Neural crest cell (in vitro differentiated cells): ENCODE data around the gene SNCAIP. TPM values are rescaled to one million over a fixed set of nuclear protein-coding genes. Genes with fewer than 3 reads are reported as not detected.

Experiments used
- DNase-seq: peaks from one replicate; pipeline ENCODE4 v3.0.0; 2021; ENCODE audit warnings: low read depth, mixed read lengths, low spot score
- H3K27ac Mint-ChIP-seq: one replicate; pipeline ENCODE4 v1.8.0; 2021; ENCODE audit warnings: mild to moderate bottlenecking, mixed read lengths; ENCODE audit not compliant: unreplicated experiment
- H3K27me3 Mint-ChIP-seq: 2 replicates; pipeline ENCODE4 v1.8.0; 2021; ENCODE audit warnings: low read depth, mild to moderate bottlenecking, mixed read lengths
- H3K36me3 Mint-ChIP-seq: 2 replicates; pipeline ENCODE4 v1.8.0; 2021; ENCODE audit warnings: low read depth, mild to moderate bottlenecking, mixed read lengths
- H3K4me1 Mint-ChIP-seq: 2 replicates; pipeline ENCODE4 v1.8.0; 2021; ENCODE audit warnings: mixed read lengths
- H3K4me3 Mint-ChIP-seq: one replicate; pipeline ENCODE4 v1.8.0; 2021; ENCODE audit warnings: mild to moderate bottlenecking, mixed read lengths
- H3K9me3 Mint-ChIP-seq: 2 replicates; pipeline ENCODE4 v1.8.0; 2021; ENCODE audit warnings: mixed read lengths
- total RNA-seq: library from RNA; stranded (reverse); gene quantifications from 2 replicates; pipeline ENCODE4 v1.2.1, GENCODE V29; 2021
- TF ChIP-seq, protein P1 (sequence below): fragments of 200-600 bp; sonication (generic); conservative IDR thresholded peaks from 2 replicates; pipeline ENCODE4 v1.5.0; 2021; ENCODE audit warnings: antibody characterized with exemption, mild to moderate bottlenecking

Gene SNCAIP
- total RNA-seq, 1 donor from 2014 or later, result 10.2 TPM

DNA sequence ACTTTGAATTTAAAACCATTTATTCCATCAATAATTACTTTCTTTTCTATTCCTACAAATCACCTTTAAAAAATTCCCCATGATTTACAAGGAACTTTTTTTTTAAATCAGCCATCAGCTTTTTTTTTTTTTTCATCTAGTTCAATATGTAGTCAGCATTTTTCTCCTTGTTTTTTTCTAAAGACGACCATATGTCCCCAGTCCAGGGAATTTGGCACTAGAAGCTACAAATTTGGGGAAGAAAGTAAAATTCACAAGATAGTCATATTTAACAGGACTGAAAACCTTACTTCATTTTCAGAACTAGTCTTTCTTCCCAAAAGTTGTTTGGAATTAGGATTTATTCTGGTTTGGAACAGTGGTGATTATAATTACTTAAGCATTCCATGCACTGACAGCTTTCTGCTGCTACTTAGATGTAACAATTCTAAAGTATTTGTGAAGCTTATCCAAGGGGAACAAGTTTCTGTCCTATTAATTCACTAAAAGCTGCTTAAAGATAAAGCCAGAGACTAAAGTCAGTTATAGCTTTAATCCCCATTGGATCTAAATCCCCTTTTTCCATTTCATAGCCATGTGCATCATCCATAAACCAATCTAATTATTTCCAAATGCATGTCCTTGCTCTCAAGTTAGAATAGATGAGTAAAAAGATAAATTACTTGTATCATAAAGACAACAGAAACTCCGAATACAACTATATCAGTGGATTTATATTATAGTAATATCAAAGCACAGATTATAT lies 7.4 kb upstream of the SNCAIP start:
- Mint-ChIP-seq H3K4me1 (no peaks in the 10 kb centered on the region), H3K36me3 (no peaks in the 10 kb centered on the region), H3K27ac (no peak overlapping the region), H3K9me3 (no peaks in the 10 kb centered on the region), H3K27me3 (peaks cover 6% of the 10 kb centered on the region), H3K4me3 (no peak overlapping the region)
- no peak for DNase-seq
- TF ChIP-seq, protein P1, sequence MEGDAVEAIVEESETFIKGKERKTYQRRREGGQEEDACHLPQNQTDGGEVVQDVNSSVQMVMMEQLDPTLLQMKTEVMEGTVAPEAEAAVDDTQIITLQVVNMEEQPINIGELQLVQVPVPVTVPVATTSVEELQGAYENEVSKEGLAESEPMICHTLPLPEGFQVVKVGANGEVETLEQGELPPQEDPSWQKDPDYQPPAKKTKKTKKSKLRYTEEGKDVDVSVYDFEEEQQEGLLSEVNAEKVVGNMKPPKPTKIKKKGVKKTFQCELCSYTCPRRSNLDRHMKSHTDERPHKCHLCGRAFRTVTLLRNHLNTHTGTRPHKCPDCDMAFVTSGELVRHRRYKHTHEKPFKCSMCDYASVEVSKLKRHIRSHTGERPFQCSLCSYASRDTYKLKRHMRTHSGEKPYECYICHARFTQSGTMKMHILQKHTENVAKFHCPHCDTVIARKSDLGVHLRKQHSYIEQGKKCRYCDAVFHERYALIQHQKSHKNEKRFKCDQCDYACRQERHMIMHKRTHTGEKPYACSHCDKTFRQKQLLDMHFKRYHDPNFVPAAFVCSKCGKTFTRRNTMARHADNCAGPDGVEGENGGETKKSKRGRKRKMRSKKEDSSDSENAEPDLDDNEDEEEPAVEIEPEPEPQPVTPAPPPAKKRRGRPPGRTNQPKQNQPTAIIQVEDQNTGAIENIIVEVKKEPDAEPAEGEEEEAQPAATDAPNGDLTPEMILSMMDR, result no peak

DNA sequence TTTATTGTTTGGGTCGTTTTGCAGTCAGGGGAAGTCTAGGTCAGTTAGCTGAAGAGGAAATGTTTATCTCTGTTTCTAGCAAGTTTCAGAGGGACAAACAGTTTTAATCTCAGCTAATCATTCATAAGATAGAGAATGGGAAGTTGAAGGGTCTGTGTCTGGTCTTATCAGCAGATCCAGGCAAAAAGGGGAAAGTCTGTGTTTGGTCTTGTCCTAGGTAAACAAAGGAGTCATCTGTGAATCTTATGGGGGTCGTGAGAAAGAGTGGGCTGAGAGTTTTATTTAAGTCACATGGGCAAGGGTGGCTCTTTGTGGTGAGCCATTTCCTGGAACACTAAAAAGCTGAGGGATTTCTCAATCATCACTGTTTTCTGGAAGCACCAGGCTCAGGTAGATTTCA lies 5.6 kb upstream of the SNCAIP start:
- no peaks in the 10 kb centered on the region for H3K36me3 Mint-ChIP-seq
- H3K4me1 Mint-ChIP-seq, result peaks cover 6% of the 10 kb centered on the region
- H3K27ac Mint-ChIP-seq, result peak overlapping the region; percentile 29
- H3K9me3 Mint-ChIP-seq, result no peaks in the 10 kb centered on the region
- H3K27me3 Mint-ChIP-seq, result peaks cover 21% of the 10 kb centered on the region
- DNase-seq, result no peak
- H3K4me3 Mint-ChIP-seq, result no peak overlapping the region
- TF ChIP-seq, protein P1, result no peak

DNA sequence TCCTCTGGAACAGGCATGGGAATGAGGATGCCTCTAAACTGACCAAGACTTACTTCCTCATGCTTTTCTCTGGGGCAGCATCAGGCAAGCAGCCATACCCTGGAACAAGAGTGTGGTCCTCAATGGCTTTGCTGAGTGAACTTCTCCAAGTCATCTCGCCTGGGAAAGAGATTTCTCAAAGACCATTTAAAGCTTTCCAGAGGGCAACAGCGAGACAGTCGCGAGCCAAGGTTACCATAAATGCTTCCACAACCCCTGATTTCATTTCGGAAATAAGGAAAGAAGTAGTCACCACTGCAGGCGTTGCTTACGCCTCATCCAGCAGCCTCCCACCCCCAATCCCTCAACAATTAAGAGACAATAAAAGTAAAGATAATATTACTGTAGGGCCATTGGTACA lies 1.1 kb upstream of the SNCAIP start:
- H3K36me3 Mint-ChIP-seq, result no peaks in the 10 kb centered on the region
- no peak for DNase-seq
- peaks cover 47% of the 10 kb centered on the region for H3K27me3 Mint-ChIP-seq
- H3K4me3 Mint-ChIP-seq, result peak overlapping the region; percentile 91
- TF ChIP-seq, protein P1, result no peak
- H3K27ac Mint-ChIP-seq, result no peak overlapping the region
- H3K9me3 Mint-ChIP-seq, result no peaks in the 10 kb centered on the region
- H3K4me1 Mint-ChIP-seq, result peaks cover 22% of the 10 kb centered on the region

DNA sequence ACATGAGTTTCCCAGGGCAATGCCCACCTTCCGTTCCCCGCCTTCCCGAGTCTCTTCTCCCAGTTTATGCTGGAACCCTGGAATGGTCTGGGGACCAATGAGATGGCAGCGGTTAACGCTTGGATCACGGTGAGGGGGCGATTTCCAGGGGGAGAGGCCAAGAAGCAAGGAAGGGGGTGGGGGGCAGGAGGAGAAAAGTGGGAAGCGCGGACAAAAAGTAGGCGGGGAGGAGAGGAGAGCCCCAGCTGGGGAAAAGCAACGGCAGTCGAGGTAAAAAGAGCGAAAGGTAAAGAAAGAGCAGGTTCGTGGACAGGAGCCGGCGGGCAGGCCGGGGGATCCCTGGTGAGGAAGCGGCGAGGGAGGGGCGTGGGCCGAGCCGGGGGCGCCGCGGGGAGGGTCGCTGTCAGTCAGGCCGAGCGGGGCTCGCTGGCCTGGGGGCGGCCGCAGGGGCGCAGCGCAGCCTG lies 508 bp upstream of the SNCAIP start:
- Mint-ChIP-seq H3K27me3 (peaks cover 47% of the 10 kb centered on the region), H3K4me3 (peak overlapping the region; percentile 91), H3K27ac (no peak overlapping the region), H3K36me3 (no peaks in the 10 kb centered on the region), H3K9me3 (no peaks in the 10 kb centered on the region), H3K4me1 (peaks cover 22% of the 10 kb centered on the region)
- TF ChIP-seq, protein P1, result no peak
- DNase-seq, result peak; percentile 25

DNA sequence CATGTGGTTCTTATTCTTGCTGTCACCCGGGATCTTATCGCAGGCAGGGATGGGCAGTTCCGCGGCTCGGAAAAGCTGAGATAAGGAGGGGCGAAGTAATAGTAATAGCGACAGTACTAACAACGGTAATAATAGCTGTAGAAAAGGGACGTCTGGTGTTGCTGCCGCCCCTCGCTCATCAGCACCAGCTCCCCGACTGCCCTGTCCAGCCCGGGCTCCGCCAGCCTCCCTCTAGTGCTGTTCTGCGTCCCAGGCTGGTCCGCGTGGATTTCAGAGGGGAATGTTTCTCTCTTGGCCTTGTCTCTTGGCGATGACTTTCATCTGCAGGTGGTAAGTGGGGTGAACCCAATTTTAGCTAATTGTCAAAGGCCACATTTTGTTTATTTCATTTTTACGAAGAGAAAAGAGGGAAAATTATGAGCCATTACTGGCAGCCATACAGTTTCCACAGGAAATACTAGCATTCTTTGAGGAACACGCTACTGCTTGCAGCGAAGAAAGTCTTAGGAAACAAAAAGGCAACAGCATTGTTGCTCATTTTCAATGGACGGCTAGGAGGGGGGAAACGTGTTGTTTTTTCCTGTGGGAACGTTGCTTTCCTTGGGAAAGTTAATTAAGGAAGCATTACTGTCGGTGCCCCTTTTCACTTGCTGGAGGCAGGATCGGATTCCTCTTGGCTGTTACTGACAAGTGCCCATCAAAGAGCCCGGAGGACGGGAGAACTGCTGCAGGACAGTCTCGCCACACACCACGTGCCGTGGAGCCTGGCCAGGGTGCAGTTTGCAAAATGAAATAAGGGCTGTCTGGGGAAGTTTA lies 762 bp downstream of the SNCAIP start:
- TF ChIP-seq, protein P1, result no peak
- no peaks in the 10 kb centered on the region for H3K36me3 Mint-ChIP-seq
- no peaks in the 10 kb centered on the region for H3K9me3 Mint-ChIP-seq
- H3K4me3 Mint-ChIP-seq, result peak overlapping the region; percentile 100
- DNase-seq, result peak; percentile 21
- peak overlapping the region; percentile 95 for H3K27ac Mint-ChIP-seq
- peaks cover 22% of the 10 kb centered on the region for H3K4me1 Mint-ChIP-seq
- peaks cover 49% of the 10 kb centered on the region for H3K27me3 Mint-ChIP-seq
